GM19099 (cell line): ENCODE data around the gene CELA3B.
A peak's percentile ranks its signal among the peaks of the same experiment; 100 is the strongest.

Experiments used
- POLR2A ChIP-seq: IDR thresholded peaks from 3 replicates; pipeline ENCODE4 v1.6.1; 2011; ENCODE audit warnings: low read depth; ENCODE audit not compliant: insufficient read length; ENCODE audit errors: extremely low read depth

CELA3B gene

DNA sequence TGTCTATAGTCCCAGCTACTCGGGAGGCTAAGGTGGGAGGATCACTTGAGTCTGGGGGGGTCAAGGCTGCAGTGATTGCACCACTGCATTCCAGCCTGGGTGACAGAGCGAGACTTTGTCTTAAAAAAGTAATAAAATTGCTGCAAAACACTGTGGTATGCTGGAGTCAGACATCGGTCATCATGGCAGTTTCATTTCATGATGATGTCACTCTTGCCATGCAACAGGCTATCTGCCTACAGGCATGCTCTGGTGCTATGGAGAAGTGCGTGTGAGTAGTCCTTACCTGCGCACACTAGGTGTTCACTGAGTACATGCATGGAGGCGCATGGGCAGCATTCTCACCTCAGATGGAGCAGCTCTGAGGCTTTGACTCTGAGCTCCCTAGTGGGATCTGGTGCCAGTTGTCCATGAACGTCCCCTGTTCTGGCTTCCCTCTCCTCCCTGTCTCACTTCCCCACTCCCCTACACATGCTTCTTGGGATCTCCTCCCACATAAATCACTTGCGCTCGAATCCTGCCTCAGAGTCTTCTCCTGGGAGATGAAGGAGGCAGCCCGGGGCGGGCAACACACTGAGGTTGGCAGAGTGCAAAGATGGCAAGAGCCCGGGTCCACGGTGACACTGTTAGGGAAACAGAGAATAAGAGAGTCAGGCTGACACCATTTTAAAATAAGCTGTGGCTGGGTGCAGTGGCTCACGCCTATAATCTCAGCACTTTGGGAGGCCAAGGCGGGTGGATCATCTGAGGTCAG is 10.4 kb upstream of the CELA3B start:
- no peak for TF ChIP-seq POLR2A

DNA sequence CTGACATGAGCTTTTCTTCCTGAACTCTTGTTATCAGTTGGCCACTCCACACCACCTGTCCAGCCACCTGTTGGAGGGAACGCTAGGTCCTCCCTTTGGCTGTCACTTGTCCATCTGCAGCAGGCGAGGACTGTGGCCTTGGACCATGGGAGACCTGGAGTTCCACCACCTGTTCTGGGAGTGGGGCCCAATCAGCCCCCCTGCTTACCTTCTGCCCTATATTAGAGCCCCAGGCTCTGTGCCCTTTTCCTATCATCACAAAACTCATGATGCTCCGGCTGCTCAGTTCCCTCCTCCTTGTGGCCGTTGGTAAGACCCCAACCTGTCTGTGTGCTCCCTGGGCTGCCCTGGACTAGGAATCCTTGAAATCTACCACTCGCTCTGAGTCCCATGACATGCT is 24.6 kb downstream of the CELA3B start, which contains the start of gene CELA3A:
TSS of gene CELA3A (plus strand) at position 249 of the 400 bp plus-strand sequence. CDS start at position 267, 18 bp downstream.
- no peak for TF ChIP-seq POLR2A

- TF ChIP-seq POLR2A, result peak; percentile 41
Observed at GRCh38 chr1:22018583-22019559, 42.0 kb downstream of the CELA3B start.

DNA sequence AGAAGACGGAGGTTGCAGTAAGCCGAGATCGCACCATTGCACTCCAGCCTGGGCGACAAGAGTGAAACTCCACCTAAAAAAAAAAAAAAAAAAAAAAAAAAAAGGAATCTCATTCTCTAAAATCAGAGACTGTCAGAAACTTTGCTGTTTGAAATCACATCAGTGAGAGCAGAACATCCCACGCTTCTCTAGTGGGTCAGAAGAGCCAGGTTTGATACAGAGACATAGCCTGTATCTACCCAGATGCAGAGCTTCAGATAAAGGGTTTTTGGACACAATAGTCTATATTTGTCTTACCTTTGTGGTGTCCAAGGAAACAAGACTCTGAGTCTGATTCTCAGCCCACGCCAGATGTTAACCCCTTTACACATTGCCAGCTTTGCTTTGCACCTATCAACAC is 44.2 kb downstream of the CELA3B start:
- TF ChIP-seq POLR2A, result no peak

DNA sequence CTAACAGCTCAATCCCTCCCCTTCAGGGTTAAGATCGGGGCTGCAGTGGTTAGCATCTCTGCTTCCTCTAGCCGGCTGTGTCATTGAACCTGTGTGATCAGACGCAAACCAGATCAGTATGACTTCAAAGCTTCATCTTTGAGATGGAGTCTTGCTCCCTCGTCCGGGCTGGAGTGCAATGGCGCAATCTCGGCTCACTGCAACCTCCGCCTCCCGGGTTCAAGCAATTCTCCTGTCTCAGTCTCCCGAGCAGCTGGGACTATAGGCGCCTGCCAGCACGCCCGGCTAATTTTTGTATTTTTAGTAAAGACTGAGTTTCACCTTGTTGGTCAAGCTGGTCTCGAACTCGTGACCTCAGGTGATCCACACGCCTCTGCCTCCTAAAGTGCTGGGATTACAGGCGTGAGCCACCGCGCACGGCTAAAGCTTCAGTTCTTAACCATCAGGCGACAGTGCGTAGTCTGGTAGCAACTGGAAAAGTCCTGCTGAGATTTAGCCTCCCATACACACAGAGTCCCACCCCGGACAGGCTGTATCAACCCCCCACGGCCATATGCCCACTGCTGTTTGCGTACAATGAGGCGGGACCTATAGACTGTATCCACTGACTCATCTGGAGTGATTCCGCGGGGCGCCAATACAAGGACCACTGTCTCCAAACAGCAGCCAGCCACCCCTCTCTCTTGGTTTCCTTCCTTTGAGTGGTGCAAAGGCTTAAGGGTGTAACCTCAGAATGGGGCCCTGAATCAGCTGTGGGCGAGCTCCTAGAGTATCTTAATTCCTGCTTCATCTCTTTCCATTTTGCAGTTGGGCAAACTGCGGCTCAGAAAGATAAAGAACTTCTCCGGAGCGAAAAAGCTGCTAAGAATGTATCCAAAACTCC is 47.9 kb downstream of the CELA3B start:
- no peak for TF ChIP-seq POLR2A

- peak; percentile 83 for TF ChIP-seq POLR2A
Observed at GRCh38 chr1:22025368-22026155, 48.7 kb downstream of the CELA3B start.

- TF ChIP-seq POLR2A, result peak; percentile 15
Observed at GRCh38 chr1:22026924-22027289, 50.1 kb downstream of the CELA3B start.

GRCh38 chr1:22030057-22030456 is 53.2 kb downstream of the CELA3B start:
- no peak for TF ChIP-seq POLR2A

DNA sequence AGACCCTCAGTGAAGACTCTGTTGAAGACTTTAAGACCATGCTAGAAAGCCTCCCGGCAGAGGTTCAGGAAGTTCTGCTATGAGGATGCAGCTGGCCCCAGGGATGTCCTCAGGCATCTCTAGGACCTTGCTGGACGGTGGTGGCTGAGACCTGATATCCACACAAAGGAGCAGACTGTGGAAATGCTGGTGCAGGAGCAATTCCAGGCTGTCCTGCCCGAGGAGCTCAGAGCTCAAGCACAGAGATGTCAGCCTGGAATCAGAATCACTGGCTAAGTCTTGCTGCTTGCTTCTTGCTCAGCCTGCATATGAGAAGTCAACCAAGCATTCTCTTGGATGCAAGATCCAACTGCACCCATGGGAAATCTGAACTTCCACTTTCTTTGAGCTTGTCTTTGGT is 53.7 kb downstream of the CELA3B start:
- TF ChIP-seq POLR2A, result no peak

GRCh38 chr1:22031214-22031962 is 54.6 kb downstream of the CELA3B start:
- no peak for TF ChIP-seq POLR2A

GRCh38 chr1:22037520-22037919 is 60.7 kb downstream of the CELA3B start:
- no peak for TF ChIP-seq POLR2A

DNA sequence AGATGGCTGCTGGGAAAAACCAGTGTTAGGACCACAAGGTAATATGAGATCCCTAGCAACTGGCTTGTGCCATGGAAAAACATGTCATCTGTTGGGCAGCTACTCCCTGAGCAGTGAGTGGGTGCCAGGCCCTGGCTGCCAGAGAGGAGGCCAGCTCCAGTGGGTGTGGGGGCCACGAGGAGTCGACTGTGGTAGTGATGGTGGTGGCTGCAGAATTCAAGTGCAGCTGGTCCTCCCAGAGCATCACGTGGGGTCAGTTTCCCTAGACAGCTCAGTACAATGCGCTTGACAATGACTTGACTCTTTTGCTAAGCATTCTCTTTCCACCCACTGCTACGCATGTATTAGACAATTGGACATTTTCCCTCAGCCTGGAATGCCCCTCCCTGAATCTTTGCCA is 61.2 kb downstream of the CELA3B start:
- TF ChIP-seq POLR2A, result no peak
